Measurements from ENCODE around the gene ABI3. TPM values are rescaled to one million over a fixed set of nuclear protein-coding genes. Genes with fewer than 3 reads are reported as not detected.

Gene ABI3
- total and polyA plus RNA-seq, 7 donors: 1.1 to 3.8 (median 2.5) TPM

- no peak overlapping the region for H3K27ac ChIP-seq
- DNase-seq (no peak), ATAC-seq (no peak)
- intact Hi-C loops (cut with DNase I): no loop called here
- H3K36me3 ChIP-seq (ENCODE audit: insufficient read depth in 1 of 2, low read depth in 1 of 2): no peaks in the 10 kb centered on the region
- 80 to 83% (median 81%) methylated on average over 12 of the region's 12 CpGs for WGBS, 3 donors
- H3K9me3 ChIP-seq: no peaks in the 10 kb centered on the region
- no peak overlapping the region for H3K4me3 ChIP-seq
- TF ChIP-seq, protein P1, sequence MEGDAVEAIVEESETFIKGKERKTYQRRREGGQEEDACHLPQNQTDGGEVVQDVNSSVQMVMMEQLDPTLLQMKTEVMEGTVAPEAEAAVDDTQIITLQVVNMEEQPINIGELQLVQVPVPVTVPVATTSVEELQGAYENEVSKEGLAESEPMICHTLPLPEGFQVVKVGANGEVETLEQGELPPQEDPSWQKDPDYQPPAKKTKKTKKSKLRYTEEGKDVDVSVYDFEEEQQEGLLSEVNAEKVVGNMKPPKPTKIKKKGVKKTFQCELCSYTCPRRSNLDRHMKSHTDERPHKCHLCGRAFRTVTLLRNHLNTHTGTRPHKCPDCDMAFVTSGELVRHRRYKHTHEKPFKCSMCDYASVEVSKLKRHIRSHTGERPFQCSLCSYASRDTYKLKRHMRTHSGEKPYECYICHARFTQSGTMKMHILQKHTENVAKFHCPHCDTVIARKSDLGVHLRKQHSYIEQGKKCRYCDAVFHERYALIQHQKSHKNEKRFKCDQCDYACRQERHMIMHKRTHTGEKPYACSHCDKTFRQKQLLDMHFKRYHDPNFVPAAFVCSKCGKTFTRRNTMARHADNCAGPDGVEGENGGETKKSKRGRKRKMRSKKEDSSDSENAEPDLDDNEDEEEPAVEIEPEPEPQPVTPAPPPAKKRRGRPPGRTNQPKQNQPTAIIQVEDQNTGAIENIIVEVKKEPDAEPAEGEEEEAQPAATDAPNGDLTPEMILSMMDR (IDR thresholded peaks at IDR 0.05): no peak
- H3K27me3 ChIP-seq (ENCODE audit: insufficient read depth in 3 of 3, low read length in 2 of 3): no peaks in the 10 kb centered on the region
- peaks cover 6% of the 10 kb centered on the region for H3K4me1 ChIP-seq
Observed at GRCh38 chr17:49249890-49250522, 39.5 kb downstream of the ABI3 start.

GRCh38 chr17:49252148-49252695 is 41.7 kb downstream of the ABI3 start:
- intact Hi-C loops (cut with DNase I): no loop called here

GRCh38 chr17:49254066-49254465 is 43.6 kb downstream of the ABI3 start:
- Histone ChIP-seq H3K36me3 (ENCODE audit: insufficient read depth in 1 of 2, low read depth in 1 of 2) (no peaks in the 10 kb centered on the region), H3K4me1 (peaks cover 6% of the 10 kb centered on the region), H3K27me3 (ENCODE audit: insufficient read depth in 3 of 3, low read length in 2 of 3) (no peaks in the 10 kb centered on the region), H3K9me3 (no peaks in the 10 kb centered on the region), H3K27ac (no peak overlapping the region), H3K4me3 (no peak overlapping the region)
- ATAC-seq: no peak
- intact Hi-C loops (cut with DNase I): no loop called here
- no peak for DNase-seq
- TF ChIP-seq, protein P1 (IDR thresholded peaks at IDR 0.05): no peak
- 61 to 64% (median 62%) methylated on average over 4 of the region's 4 CpGs for WGBS, 3 donors

More at GRCh38 chr17:49252148-49252695, 41.7 kb downstream of the ABI3 start:
- WGBS, 3 donors: 84 to 89% (median 86%) methylated on average over 6 of the region's 6 CpGs
- peaks cover 6% of the 10 kb centered on the region for H3K4me1 ChIP-seq
- H3K36me3 ChIP-seq (ENCODE audit: insufficient read depth in 1 of 2, low read depth in 1 of 2): no peaks in the 10 kb centered on the region
- TF ChIP-seq, protein P1 (IDR thresholded peaks at IDR 0.05): no peak
- no peak overlapping the region for H3K27ac ChIP-seq
- H3K4me3 ChIP-seq: no peak overlapping the region
- no peak for ATAC-seq
- H3K27me3 ChIP-seq (ENCODE audit: insufficient read depth in 3 of 3, low read length in 2 of 3): no peaks in the 10 kb centered on the region
- peak in 1 of 2 donors; percentile 33 for DNase-seq
- no peaks in the 10 kb centered on the region for H3K9me3 ChIP-seq

DNA sequence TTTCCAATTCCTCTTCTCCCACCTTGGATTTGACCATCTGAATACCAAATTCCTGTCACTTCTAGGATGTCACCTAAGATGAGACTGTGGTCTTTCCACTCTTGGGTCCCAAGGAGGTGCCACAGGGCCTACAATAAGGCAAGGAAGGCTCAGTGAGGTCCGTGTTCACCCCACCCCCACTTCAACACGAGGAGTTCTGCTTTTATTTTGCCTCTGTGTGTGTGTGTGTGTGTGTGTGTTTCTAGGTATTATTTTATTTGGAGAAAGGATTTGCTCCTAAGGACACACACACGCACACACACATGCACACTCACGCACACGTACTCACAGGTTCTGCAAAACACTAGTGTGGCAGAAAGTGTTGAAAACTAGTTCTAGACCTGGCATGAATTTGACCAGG is 44.6 kb downstream of the ABI3 start:
- TF ChIP-seq, protein P1 (IDR thresholded peaks at IDR 0.05): no peak
- no peaks in the 10 kb centered on the region for H3K4me1 ChIP-seq
- H3K27me3 ChIP-seq (ENCODE audit: insufficient read depth in 3 of 3, low read length in 2 of 3): peaks cover 0 to 5% (median 0%) of the 10 kb centered on the region in 3 donors
- no peak for DNase-seq
- no peaks in the 10 kb centered on the region for H3K36me3 ChIP-seq (ENCODE audit: insufficient read depth in 1 of 2, low read depth in 1 of 2)
- no peak for ATAC-seq
- 63 to 85% (median 69%) methylated on average over 5 of the region's 5 CpGs for WGBS, 3 donors
- H3K9me3 ChIP-seq: no peaks in the 10 kb centered on the region
- no peak overlapping the region for H3K4me3 ChIP-seq
- intact Hi-C loops (cut with DNase I): no loop called here
- H3K27ac ChIP-seq: no peak overlapping the region
